Measurements from ENCODE around the gene POGLUT2.

DNA sequence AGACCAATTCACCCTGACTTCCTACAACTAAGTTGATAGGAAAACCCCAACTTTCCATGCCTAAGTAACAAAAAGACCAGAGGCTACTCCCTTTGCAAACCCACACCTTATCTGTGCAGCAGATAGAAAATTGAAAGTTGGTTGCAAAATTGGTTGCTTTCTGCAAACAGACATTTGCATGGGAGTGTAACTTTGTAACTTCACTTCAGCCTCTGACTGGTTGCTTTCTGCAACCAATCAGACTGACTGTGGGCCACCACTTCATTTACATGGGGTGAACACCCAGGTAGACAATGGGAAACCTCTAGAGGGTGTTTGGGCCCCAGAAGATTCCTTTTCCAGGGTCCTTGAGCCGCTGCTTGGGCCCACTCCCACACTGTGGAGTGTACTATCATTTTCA lies 35.0 kb downstream of the POGLUT2 start:
- TF ChIP-seq, protein P1, sequence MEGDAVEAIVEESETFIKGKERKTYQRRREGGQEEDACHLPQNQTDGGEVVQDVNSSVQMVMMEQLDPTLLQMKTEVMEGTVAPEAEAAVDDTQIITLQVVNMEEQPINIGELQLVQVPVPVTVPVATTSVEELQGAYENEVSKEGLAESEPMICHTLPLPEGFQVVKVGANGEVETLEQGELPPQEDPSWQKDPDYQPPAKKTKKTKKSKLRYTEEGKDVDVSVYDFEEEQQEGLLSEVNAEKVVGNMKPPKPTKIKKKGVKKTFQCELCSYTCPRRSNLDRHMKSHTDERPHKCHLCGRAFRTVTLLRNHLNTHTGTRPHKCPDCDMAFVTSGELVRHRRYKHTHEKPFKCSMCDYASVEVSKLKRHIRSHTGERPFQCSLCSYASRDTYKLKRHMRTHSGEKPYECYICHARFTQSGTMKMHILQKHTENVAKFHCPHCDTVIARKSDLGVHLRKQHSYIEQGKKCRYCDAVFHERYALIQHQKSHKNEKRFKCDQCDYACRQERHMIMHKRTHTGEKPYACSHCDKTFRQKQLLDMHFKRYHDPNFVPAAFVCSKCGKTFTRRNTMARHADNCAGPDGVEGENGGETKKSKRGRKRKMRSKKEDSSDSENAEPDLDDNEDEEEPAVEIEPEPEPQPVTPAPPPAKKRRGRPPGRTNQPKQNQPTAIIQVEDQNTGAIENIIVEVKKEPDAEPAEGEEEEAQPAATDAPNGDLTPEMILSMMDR (IDR thresholded peaks at IDR 0.05): no peak
- TF ChIP-seq POLR2A (IDR thresholded peaks at IDR 0.05): no peak
- TF ChIP-seq POLR2AphosphoS5 (IDR thresholded peaks at IDR 0.05): no peak

Data from transverse colon (tissue), 4 donors.